G401 (cell line): ENCODE data around the gene PERCC1. TPM values are rescaled to one million over a fixed set of nuclear protein-coding genes. Genes with fewer than 3 reads are reported as not detected.

Source experiments
- DNase-seq: peaks from one replicate; pipeline ENCODE4 v3.0.0-alpha.2; 2015; ENCODE audit warnings: low spot score
- in situ Hi-C: cut with HindIII; loops from 2 replicates; pipeline ENCODE4 v1.10.0; 2016; ENCODE audit warnings: low sequenced_read_pairs, mixed read lengths
- total RNA-seq: library from RNA; depleted of rRNA; stranded (reverse); fragments of >200 nt; shearing (Covaris generic); gene quantifications from 2 replicates; pipeline ENCODE4 v1.2.3, GENCODE V29; 2014; rRNA removed

PERCC1 gene
- not detected in 2 replicates for total RNA-seq

DNA sequence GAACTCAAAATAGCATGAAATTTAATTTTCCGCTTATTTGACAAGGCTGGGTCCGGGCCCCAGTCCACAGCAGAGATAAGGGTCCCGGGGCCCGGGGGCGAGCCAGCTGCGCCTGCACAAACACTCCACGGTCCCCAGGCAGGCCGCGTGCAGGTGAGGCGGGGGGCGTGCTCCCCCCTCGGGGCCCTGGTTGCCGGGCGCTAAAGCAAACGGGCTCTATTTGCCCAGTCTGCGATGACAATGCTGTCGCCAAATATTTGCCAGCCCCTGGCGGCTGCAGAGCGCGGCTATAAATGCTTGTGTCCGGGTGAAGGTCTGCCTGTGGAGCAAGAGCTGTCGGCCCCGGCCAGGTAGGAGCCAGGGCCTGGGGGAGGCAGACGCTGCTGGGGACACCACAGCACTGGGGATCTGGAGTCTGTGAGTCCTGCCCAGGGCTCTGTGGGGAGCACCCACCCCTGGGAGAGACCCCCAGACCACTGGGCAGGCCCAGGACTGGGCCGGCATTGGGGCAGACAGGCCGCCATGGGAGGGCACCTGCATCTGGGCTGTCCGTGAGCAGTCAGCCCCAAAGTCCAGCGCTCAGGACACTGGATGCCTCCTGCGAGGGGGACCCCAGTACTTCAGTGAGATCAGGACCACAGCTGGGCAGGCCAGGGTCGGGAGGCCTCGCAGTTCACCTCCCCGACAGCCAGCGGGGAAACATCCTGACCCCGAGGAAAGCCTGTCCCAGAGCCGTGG is at the start of gene PERCC1:
Gene PERCC1 (plus strand): TSS at position 320 of the 738 bp plus-strand sequence. CDS start 1,516 bp downstream, outside the sequence.
- in situ Hi-C loops, result no loop called here
- peak; percentile 38 for DNase-seq

GRCh38 chr16:1381612-1382406 is 49.1 kb upstream of the PERCC1 start:
- in situ Hi-C loops, result no loop called here
- no peak for DNase-seq

DNA sequence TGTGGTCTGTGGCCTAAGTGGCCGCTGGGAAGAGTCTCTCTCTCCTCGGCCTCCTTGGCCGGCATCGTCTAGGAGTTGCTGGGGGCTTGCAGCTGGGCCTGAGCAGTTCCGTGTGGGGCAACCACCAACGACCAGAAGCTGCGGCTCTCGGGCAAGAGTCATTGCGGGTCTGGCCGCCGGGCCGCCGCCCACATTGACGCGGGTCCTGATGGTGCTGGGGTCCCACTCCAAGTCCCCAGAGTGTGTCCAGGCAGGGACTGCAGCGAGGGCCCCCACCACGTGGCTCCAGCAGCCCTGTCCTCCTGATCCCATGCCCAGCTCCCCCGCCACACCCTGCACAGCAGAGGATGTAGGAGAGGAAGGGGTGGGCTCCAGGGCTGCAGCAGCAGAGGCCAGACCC is 47.3 kb upstream of the PERCC1 start:
- no peak for DNase-seq
- in situ Hi-C loops, result no loop called here

- in situ Hi-C loops, result no loop called here
- no peak for DNase-seq
These were observed 45.6 kb upstream of the PERCC1 start for GRCh38 chr16:1385232-1385631.

GRCh38 chr16:1387331-1387730 is 43.5 kb upstream of the PERCC1 start:
- DNase-seq, result no peak
- in situ Hi-C loops, result no loop called here

DNA sequence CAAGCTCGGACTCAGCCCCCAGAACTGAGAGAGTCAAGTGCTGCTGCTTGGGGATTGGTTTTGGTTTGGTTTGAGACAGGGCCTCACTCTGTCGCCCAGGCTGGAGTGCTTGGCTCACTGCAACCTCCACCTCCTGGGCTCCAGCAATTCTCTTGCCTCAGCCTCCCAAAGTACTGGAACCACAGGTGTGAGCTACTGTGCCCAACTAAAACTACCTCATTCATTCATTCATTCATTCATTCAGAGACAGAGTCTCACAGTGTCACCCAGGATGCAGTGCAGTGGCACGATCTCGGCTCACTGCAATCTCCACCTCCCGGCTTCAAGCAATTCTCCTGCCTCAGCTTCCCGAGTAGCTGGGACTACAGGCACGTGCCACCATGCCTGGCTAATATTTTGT is 41.1 kb upstream of the PERCC1 start:
- in situ Hi-C loops, result no loop called here

DNA sequence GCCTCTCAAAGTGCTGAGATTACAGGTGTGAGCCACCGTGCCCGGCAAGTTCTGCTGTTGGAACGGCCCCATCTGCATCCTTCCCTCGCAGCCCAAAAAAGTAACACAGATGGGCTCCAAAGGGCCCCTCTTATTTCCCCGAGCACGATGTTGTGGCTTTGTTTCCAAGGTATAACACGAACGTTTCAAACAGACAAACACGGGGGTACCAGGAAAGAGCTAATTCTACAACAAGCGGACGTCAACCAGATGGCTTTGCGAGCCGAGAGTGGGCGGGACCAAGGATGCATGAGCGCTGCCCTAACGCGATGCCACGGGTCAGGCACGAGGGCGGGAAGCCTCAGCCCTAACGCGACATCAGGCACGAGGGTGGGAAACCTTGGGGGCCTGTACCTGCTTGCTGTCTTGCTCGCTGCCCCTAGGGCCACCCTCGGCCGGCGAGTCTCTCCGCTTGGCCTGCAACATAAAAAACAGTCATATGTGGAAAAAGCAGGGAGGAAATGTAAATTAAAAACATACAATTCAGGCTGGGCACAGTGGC is 40.6 kb upstream of the PERCC1 start:
- DNase-seq, result no peak
- in situ Hi-C loops, result no loop called here

More for the DNA sequence above, 41.1 kb upstream of the PERCC1 start:
- DNase-seq, result no peak

GRCh38 chr16:1392826-1393225 is 38.1 kb upstream of the PERCC1 start:
- no peak for DNase-seq
- in situ Hi-C loops, result no loop called here

DNA sequence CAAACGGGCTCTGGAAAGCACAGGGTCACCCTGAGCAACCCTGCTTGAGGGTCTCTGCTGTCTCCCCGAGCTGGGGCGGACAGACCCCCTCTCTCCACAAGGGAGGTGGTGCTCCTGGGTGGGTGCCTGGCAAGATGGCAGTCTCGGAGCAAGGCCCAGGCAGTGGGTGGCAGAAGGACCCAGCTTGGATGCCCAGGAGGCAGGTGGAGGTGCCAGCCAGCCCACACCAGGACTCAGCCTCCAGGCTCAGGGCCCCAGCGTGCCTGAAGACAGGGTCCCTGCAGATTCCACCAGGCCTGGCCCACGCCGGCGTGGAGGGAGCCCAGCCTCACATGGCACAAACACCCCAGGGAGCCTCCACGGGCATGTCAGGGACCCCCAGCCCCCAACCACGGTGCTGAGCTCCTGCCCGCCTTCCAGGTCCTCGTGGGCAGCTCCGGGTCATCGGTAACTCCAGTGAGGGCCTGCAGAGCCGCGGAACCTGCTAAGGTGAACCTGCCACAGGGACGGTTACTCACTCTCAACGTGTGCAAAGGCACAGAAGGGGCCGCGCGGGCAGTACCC is 37.2 kb upstream of the PERCC1 start:
- DNase-seq, result no peak

GRCh38 chr16:1394367-1394951 is 36.4 kb upstream of the PERCC1 start:
- in situ Hi-C loops, result no loop called here
- no peak for DNase-seq

More for the DNA sequence above, 37.2 kb upstream of the PERCC1 start:
- in situ Hi-C loops, result no loop called here

DNA sequence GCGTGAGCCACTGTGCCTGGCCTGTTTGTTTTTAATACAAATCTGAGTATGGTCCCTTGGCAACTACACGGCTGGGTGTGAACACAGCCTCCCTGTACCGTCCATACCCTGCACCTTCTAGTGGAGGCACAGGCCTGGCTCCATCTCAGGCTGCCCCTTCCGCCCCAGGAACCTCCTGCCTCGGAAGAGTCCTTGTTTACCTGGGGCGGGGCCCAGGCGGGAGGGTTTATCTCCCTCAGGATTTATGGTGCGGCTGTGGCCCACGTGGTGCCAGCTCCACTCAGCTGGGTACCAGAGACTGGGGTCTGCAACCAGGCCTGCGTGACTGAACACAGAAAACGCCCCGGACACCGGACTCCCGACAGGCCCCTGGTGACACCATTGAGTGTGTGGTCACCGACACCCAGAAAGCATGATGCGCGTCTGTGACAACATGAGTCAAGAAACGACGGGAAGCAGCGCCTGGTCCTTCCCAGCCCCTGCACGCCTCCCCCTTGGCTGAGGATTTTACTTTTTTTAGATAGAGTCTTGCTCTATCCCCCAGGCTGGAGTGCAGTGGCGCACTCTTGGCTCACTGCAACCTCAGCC is 35.3 kb upstream of the PERCC1 start:
- in situ Hi-C loops, result no loop called here
- no peak for DNase-seq

- no peak for DNase-seq
- in situ Hi-C loops, result no loop called here
These were observed 33.1 kb upstream of the PERCC1 start for GRCh38 chr16:1397779-1398178.

DNA sequence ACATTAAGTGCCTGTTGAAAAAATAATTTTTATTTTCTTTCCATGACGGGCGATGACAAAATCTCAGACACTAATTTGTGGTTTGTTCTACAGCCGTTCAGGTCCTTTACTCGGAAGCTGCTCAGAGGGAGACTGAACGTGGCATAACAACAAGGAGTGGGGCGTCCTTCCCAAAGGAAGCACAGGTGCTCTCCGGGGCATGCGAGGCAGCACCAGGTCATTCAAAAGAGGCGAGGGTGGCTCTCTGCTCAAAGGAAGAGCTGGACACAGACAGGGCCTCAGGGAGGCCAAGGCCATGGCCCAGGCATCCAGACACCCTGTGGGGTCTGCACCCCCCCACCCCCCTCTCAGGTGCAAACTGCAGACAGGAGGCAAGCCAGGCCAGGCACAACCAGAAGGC is 32.5 kb upstream of the PERCC1 start:
- in situ Hi-C loops, result no loop called here
- DNase-seq, result no peak

GRCh38 chr16:1398826-1399581 is 31.9 kb upstream of the PERCC1 start:
- DNase-seq, result no peak
- in situ Hi-C loops, result no loop called here

GRCh38 chr16:1401061-1401757 is 29.7 kb upstream of the PERCC1 start:
- DNase-seq, result no peak
- in situ Hi-C loops, result no loop called here

GRCh38 chr16:1401758-1402154 is 29.1 kb upstream of the PERCC1 start:
- in situ Hi-C loops, result no loop called here
- no peak for DNase-seq

- in situ Hi-C loops, result no loop called here
- no peak for DNase-seq
These were observed 27.8 kb upstream of the PERCC1 start for GRCh38 chr16:1403036-1403435.

DNA sequence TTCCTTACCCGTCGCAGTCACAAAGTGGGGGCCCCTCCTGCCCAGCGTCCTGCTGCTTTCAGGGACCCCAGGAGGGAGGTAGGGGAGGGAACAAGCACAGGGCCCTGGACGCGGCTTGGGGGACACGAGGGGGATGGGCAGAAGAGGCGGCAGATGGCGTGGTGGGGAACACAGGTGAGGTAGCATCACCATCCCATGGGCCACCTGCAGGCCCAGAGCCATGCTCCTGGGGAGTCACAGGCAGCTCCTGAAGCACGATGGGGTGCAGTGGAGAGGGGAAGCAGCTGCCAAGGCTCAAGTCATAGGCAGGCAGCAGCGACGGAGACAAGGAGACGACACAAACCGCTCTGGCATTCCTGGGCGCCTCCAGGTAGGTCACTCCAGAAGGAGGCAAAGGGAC is 27.1 kb upstream of the PERCC1 start:
- no peak for DNase-seq

More for the DNA sequence above, 27.1 kb upstream of the PERCC1 start:
- in situ Hi-C loops, result no loop called here
